AG08395 (cell line): Measurements from ENCODE around the gene ECHDC1.
A peak's percentile ranks its signal among the peaks of the same experiment; 100 is the strongest.
"Not testable (repeated sequence)": the region's sequence is repeated elsewhere in the genome, so short reads cannot be mapped to it uniquely, and the experiment has no call there.

Experiments used
- DNase-seq: peaks from one replicate; pipeline ENCODE4 v3.0.0; 2012; ENCODE audit warnings: mixed read lengths, low spot score

ECHDC1 gene, protein sequence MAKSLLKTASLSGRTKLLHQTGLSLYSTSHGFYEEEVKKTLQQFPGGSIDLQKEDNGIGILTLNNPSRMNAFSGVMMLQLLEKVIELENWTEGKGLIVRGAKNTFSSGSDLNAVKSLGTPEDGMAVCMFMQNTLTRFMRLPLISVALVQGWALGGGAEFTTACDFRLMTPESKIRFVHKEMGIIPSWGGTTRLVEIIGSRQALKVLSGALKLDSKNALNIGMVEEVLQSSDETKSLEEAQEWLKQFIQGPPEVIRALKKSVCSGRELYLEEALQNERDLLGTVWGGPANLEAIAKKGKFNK

DNA sequence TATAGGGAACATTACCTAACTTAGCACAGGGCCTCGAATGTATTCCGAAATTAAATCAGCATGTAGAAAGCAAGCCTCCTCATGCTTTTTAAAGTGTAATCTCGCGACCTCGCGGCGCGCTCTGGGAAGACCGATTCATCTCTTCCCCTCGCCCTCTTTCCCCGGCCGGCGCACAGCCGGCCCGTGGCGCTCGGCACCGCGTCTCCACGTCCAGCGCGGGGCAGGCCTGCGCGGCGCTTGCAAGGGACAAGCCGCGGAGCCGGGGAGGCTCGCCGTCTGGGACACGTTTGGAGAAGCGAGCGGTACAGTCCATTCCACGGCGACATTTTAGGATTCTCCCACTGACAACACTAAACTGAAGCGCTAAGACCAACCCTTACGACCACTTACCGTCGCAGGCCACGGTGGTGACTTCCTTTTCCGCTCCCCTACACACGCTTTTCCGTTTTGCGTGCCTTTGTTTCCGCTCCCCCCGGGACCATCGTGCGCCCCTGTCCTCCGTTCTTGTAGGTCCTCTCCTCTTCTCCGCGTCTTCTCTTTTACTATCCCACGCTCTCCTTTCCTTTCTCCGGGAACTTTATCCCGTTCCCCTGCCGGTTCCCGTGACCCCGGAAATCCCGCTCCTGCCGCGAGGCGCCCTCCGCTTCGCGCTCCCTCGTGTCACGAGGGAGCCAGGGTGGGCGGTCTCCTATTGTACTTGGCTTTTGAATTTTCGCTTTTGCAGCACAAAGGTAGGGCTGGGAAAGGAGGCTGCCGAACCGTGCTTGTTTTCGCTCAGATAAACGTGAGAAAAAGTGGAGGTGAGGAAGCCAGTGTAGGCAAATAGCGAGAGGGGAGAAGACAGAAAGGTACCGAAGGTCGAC, at the start of gene ECHDC1:
Gene ECHDC1 (minus strand): TSS at position 664 of the 863 bp plus-strand sequence. CDS start 12,581 bp downstream, outside the sequence.
- peak; percentile 71 for DNase-seq

DNA sequence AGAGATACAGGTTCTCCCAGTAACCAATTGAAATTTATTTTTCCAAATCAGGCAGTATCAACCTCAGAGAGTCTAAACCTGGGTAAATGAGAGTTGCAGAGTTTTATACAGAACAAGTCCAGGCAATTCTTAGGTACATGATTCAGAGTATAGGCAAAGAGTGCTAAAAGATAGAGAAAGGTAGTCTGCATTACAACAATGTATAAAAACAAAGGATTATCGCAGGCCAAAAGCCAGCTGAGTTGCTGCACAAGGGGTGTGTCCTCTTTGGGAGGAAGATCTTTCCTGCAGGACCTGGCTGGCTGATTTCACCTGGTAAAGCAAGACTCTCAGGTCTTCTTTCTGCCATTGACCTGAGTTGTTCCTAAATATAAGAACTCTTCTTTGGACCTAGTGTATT, 48.9 kb upstream of the ECHDC1 start:
- no peak for DNase-seq

DNA sequence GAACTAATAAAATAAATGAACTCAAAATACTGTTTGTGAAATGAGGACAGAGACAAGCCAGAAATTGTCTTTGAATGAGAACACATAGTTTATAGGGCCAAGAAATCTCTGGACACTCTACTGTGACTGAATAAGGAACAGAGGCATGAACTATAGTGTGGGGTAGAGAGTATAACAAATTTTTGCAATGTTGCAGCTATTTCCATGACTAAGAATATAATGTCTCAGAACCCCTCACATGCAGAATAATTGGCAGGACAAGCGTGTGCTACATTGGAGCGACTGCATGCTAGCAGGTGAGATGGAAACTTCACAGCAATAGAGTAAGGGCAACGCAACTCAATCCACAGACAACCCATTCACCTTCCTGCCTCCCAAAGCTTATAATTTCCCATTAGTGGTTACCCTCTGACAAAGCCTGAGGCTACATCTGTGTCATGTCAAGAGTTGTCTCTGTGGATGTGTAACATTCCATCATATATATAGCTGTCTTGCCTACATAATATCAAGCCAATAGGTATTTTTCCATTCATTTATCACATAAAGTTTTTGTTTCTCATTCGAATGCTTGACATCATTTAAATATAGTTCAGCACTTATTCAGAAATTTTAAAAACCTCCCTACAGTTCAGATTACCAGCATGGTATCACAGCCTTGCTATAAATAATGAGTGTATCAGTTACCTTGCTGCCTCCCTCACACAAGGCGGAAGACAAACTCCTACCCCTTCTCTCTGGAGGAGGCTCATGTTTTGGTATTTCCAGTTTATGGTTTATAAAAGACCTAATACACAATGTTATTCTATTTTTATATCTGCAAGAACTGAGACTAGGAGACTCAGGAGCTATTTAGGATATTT, 47.9 kb upstream of the ECHDC1 start:
- DNase-seq: no peak

DNA sequence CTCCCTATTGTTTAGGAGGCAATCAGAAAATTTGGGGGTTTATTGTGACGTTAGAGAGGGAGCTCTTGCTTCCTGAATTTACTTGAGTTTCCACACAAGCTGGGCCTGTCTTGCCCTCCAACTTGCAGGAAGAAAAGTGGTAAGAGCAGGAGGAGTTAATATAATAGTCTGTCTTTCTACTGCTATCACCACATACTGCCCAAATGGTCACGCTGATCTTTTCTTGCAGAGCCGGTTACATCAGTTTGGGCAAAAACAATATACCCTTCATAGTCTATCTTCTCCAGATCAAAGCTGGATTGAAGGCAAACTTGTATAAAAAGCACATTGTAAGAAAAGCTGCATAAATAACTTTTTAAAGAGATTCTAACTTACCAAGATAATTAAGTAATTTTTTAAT, 46.3 kb upstream of the ECHDC1 start:
- no peak for DNase-seq

DNA sequence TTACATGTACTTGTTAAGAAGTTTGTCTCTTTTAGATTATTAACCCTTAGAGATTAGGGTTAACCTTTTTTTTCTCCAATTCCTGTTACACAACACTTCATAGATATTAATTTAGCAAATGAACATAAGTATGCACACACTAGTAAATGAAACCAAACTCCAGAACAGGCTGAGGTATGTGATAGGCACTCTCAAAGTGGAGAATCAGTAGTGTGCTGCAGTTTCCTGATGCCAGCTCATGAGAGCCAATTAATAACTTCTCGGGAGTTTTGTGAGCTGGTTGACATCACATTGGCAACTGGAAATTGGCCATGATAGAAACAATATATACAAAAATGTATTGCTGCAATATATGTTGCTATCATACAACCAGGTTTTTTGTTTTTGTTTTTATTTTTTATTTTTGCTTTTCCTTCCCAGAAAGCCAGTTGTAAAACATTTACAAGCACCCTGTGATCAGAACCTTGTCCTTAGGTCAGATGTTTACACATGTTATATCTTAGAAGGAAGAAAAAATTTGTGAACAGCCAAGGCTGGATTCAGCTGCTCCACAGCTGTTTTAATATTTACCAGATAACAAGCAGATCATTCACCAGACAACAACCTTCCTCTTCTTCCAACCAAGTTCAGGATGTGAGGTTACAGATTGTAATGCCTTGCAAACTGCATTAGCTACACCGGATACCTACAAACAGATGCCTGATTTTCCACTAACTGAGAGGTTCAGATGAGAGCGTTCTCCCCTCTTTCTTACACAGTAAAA, 42.4 kb upstream of the ECHDC1 start:
- no peak for DNase-seq

DNA sequence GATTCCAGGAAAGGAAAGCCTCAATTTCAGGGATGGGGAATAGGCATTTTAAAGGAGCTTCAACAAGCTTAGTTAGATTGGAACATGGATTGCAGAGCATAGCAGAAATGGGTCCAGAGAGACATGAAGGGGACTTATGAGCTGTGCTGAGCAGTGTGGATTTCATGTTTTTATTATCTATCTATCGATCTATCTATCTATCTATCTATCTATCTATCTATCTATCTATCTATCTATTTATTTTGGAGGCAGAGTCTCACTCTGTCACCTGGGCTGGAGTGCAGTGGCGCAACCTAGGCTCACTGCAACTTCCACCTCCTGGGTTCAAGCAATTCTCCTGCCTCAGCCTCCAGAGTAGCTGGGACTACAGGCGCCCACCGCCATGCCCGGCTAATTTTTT, 41.4 kb upstream of the ECHDC1 start:
- DNase-seq: not testable (repeated sequence)

DNA sequence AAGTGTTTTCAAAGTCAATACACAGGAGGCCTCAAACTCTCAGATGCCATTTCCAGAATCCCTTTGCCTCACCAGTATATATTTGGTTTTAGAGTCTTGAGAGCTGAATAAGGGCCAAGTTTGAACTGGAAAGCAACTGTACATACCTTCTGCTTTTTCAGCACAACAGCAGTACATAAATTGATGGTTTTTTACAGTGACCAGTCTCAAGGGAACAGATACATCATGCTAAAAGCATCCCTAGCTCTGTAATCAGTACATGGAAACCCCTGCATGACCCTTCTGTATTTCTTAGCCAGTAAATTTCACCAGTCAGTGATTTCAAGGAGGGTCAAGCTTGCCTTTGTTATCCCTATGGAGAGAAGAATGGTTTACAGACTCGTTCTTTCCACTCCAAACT, 40.6 kb upstream of the ECHDC1 start:
- no peak for DNase-seq

DNA sequence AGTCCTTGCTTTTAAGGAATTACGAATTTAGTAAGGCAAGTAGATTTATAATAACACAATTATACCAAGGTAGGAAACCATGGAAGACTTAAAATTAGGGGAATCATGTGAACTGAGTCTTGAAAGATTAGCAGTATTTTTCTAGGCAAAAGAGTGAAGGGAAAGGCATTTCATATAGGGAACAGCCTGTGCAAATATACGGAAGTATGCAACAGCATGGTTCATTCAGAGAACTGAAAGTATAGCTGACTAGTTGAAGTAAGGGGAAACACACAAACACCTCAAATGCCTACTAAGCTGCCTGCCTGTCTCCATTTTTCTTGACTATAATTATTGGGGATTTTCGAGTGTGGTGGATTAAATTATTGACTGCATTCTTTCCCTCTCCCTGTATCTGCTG, 39.0 kb upstream of the ECHDC1 start:
- DNase-seq: no peak

DNA sequence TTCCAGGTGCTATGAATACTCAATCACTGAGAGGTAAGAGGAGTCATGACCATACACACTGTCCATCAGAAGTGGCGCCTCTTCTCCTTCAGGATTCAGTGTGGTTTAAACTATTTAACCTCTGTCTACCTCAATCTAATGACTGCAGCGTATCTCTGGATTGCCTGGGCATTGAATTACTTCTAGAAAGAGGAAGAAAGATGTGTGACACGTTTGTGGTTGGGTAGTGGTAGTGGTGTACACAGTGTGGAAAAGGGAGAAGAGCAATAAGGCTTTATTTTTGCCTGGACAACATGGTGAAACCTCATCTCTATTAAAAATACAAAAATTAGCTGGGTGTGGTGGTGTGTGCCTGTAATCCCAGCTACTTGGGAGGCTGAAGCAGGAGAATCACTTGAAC, 38.0 kb upstream of the ECHDC1 start:
- DNase-seq: no peak

DNA sequence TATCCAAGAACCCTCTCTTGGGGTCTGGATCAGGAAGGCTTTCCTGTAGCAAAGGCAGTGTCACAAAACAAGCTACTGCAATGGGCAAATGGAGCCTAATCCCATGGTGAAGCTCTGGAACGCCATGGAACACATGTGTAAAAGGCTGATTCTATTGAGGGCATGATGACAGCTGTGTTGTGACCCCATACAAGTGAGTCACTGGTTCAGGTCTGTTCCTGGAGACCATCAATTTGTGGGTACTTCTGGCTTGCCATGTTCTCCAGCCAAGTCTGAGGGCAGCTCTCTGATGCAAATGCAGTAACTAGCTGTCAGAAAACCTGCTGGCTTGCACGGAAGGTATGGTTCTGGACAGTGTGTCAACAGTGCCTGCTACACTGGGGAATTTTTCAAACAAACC, 33.3 kb upstream of the ECHDC1 start:
- DNase-seq: no peak

DNA sequence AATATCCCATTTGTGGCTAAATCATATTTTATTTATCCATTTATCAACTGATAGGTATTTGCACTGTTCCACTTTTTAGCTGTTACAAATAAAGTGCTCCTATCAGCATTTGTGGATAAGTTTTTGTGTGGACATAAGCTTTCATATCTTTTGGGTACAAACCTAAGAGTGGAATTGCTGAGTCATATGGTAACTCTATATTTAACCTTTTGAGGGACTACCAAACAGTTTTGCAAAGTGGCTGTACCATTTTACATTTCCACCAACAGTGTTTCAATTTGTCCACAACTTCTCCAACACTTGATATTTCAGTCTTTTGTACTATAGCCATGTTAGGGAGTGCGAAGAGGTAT, 23.6 kb upstream of the ECHDC1 start:
- no peak for DNase-seq

DNA sequence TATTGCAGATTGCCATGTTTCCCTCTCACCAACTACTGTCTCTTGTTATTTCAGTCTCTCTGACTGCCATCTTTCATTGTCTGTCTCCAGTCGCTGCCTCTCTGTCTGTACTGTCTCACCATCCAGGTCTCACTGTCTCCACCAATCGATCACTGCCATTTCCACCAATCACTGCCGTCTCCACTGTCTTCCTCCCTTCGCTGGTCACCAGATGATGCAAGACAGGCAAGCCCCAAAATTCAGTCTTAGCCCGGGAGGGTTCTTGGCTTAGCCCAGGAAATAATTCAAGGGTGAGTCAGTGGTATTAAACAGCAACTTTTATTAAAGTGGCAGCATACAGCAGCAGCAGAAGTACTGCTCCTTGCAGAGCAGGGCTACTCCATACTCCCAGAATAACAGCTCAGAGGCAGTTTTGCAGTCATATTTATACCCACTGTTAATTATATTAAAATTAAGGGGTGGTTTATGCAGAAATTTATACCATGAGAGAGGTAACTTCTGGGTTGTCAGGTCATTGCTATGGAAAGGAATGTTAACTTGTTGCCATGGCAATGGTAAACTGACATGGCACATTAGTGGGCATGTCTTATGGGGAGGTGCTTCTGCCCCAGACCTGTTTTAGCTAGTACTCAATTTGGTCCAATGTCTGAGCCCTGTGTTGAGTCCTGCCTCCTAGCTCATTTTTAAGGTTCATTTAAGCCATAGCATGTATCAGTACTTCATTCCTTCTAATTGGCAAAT, 23.0 kb upstream of the ECHDC1 start:
- DNase-seq: peak; percentile 96

DNA sequence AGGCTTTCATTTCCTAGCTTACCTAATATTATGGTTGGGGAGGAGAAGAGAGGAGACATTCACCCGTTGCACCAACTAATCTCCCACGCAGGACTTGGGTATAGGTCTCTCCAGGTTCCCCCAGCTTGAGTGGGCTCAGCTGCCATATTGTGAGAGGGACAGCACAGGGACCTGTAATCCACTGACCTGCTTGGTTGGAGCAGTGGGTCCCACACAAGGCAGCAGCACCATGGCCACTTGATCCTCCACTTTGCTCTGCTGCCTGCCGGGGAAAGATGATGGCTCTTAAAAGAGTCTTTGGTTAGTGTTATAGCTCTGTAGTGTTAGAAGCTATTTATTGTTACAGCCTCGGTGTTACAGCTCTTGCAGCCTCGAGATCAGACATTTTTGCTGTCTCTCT, 22.5 kb upstream of the ECHDC1 start:
- DNase-seq: no peak

DNA sequence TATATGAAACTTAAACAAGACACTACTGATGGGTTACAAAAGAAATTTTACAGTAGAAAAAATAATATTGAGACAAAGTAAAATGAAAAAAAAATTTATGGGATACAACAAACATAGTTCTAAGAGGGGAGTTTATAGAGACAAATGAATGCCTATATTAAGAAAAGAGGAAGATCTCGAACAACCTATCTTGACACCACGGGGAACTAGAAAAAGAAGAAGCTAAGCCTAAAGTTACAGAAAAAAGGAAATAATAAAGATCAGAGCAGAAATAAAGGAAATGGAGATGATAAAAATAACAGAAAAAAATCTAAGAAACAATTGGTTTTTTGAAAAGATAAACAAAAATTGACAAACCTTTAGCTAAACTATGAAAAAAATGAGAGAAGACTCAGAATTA, 9.1 kb upstream of the ECHDC1 start:
- DNase-seq: no peak

DNA sequence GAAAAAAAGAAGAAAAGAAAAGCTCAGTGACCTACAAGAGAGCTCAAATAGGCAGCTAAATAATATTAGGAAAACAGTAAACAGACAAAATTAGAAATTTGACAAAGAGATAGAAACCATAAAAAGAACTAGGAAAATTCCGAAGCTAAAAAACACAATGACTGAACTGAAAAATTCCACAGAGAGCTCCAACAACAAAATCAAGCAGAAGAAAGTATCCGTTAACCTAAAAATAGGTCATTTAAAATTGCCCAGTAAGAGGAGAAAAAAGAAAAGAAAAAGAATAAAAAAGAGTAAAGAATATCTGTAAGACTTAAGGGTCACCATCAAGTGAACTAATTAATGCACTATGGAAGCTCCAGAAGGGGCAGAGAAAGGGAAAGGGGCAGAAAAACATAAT, 6.6 kb upstream of the ECHDC1 start:
- DNase-seq: no peak

DNA sequence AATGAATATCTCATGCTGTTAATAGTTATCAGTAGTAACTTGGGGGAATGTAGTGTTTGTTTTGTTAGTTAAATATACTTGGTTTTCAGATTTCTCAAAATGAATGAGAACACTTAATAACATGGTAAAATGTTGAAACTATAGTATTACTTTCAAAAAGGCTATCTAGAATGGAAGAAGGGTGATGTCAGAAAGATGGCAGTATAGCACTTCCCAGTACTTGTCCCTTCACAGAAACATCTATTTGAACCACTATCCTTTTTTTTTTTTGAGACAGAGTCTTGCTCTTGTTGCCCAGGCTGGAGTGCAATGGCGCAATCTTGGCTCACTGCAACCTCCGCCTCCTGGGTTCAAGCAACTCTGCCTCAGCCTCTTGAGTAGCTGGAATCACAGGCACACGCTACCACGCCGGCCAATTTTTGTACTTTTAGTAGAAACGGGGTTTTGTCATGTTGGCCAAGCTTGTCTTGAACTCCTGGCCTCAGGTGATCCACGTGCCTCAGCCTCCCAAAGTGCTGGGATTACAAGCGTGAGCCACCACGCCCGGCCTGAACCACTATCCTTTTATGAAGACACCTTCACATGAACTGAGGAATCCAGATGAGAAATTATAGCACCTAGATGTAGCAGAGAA, 4.7 kb upstream of the ECHDC1 start:
- no peak for DNase-seq

DNA sequence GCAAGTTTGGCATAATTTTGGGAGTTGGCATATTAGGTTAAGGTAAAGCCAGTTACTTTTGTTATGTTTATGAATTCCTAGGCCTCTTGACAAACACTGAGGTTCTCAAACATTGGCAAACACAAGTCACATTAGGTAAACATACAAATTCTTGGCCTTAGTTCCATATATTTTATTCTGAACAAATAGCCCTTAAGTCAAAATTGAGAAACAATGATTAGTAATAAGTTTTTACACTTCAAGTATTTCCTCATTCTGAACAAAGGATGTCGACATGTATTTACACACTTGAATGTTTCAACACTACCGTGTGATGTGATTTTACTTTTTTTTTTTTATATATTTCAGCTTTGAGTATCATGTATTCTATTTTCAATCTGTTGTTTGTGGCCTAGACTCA, 3.8 kb upstream of the ECHDC1 start:
- no peak for DNase-seq

DNA sequence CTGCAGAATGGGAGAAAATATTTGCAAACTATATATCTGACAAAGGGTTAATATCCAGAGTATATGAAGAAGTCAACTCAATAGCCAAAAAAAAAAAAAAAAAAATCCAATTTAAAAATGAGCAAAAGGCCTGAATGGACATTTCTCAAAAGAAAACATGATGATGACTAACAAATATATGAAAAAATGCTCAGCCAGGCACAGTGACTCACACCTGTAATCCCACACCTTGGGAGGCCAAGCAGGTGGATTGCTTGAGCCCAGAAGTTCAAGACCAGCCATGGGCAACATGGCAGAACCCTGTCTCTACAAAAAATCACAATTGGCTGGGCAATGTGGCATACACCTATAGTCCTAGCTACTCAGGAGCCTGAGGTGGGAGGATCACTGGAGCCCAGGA, 2.1 kb upstream of the ECHDC1 start:
- DNase-seq: no peak

DNA sequence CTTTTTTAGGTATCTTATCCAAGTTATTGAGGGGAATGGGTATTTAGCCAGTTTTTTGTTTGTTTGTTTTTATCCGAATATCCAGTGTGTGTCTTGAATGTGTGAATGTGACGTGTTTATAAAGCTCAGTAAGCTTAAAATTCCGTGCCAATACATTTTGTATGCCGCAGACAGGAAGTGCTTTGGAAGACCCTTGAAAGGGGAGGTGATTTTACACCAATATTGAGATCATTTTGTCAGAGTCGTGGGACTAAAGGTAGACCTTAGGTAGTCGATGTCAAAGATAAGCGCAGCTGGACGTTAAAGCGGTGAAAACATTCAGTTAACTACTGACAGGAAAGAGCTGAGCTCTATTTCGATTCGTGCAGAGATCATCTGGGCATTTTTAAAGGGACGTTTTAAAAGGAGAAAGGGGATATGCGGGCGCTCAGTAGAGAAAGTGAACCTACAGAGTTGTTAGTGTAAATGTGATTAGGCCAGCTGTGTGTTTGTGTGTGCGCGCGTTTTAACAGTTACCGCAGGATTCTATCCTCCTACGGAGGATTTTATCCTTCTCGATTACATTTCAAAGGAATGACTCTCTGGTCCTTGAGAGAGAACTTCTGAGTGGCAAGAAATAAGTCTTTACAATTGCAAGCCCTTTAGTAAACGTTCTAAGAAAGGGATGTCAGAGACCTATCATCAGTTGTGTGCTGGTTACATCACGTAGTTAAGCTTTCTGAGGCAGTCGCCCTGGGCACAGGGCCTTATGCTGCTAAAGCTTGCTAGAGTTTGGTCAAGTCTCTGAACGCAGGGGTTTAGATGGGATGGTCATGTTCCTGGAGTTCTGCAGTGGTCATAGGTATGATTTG, 625 bp upstream of the ECHDC1 start:
- DNase-seq: peak; percentile 34
